SK-N-SH treated with all-trans-retinoic acid at 6 μM for 48 hours (cell line): ENCODE results near the gene ST3GAL3.

Source experiments
- ARNTL ChIP-seq: fragments of 450-650 bp; formaldehyde crosslinking; IDR thresholded peaks from 2 replicates; pipeline ENCODE4 v1.5.0; 2020; ENCODE audit warnings: low read depth, mild to moderate bottlenecking, moderate library complexity, borderline replicate concordance
- CREB5 ChIP-seq: fragments of 250-450 bp; sonication (Bioruptor Pico); IDR thresholded peaks from 2 replicates; pipeline ENCODE4 v1.5.1; 2020; ENCODE audit warnings: low read depth, mild to moderate bottlenecking, moderate library complexity
- CSDC2 ChIP-seq: fragments of 250-450 bp; sonication (Bioruptor Pico); IDR thresholded peaks from 2 replicates; pipeline ENCODE4 v1.5.0; 2020; ENCODE audit warnings: mild to moderate bottlenecking, moderate library complexity
- ESRRG ChIP-seq: fragments of 250-450 bp; sonication (Bioruptor Pico); IDR thresholded peaks from 2 replicates; pipeline ENCODE4 v1.6.1; 2021; ENCODE audit warnings: mild to moderate bottlenecking
- OSR1 ChIP-seq: fragments of 250-450 bp; sonication (Bioruptor Pico); IDR thresholded peaks from 2 replicates; pipeline ENCODE4 v1.8.0; 2022; ENCODE audit warnings: moderate library complexity, mild to moderate bottlenecking, inconsistent platforms
- ZFP3 ChIP-seq: fragments of 250-450 bp; sonication (Bioruptor Pico); IDR thresholded peaks from 2 replicates; pipeline ENCODE4 v1.5.0; 2020; ENCODE audit warnings: mild to moderate bottlenecking, moderate library complexity
- ZFP30 ChIP-seq: fragments of 450-650 bp; formaldehyde crosslinking; IDR thresholded peaks from 2 replicates; pipeline ENCODE4 v1.5.0; 2022; ENCODE audit warnings: mild to moderate bottlenecking, moderate library complexity
- ZNF70 ChIP-seq: fragments of 450-650 bp; formaldehyde crosslinking; IDR thresholded peaks from 2 replicates; pipeline ENCODE4 v1.5.0; 2020; ENCODE audit warnings: mild to moderate bottlenecking, moderate library complexity
- TF ChIP-seq, protein P1 (sequence below): fragments of 250-450 bp; sonication (Bioruptor Pico); IDR thresholded peaks from 2 replicates; pipeline ENCODE4 v1.8.0; 2020; ENCODE audit warnings: mild to moderate bottlenecking, moderate library complexity, borderline replicate concordance
- TF ChIP-seq, protein P2 (sequence below): fragments of 250-450 bp; sonication (Bioruptor Pico); IDR thresholded peaks from 2 replicates; pipeline ENCODE4 v1.5.0; 2020; ENCODE audit warnings: mild to moderate bottlenecking, moderate library complexity

DNA sequence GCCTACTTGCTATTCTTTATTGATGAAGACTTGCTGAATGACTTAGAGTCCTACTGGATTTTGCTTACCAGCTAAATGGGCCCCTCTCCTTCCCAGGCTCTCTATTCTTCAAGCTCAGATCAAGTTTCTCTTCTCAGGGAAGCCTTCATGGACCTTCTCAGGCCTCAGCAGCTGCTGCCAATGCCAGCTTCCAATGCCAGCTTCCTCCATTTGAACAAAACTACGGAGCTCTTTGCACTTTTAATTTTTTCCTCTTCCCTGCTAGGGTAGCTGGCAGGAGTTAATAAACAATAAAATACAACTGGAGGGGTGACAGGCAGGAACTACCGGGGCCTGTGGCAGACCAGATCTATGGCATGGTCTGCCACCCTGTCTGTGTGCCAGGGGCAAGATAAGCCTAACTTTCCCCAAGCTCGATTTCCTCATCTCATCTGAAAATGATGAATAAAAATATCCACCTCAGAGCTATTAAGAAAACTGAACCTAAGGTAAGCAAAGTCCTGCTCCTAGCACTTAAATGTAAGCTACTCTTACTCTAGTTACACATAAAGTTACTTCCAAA is 238.4 kb downstream of the ST3GAL3 start:
- TF ChIP-seq ZFP3 (no peak), ARNTL (CRISPR knock-in tag) (no peak), ZFP30 (CRISPR knock-in tag) (no peak), ZNF70 (CRISPR knock-in tag) (no peak), CREB5 (no peak), OSR1 (no peak), ESRRG (CRISPR knock-in tag) (no peak), CSDC2 (CRISPR knock-in tag) (no peak)
- TF ChIP-seq, protein P1, sequence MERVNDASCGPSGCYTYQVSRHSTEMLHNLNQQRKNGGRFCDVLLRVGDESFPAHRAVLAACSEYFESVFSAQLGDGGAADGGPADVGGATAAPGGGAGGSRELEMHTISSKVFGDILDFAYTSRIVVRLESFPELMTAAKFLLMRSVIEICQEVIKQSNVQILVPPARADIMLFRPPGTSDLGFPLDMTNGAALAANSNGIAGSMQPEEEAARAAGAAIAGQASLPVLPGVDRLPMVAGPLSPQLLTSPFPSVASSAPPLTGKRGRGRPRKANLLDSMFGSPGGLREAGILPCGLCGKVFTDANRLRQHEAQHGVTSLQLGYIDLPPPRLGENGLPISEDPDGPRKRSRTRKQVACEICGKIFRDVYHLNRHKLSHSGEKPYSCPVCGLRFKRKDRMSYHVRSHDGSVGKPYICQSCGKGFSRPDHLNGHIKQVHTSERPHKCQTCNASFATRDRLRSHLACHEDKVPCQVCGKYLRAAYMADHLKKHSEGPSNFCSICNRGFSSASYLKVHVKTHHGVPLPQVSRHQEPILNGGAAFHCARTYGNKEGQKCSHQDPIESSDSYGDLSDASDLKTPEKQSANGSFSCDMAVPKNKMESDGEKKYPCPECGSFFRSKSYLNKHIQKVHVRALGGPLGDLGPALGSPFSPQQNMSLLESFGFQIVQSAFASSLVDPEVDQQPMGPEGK (CRISPR knock-in tag): no peak
- TF ChIP-seq, protein P2, sequence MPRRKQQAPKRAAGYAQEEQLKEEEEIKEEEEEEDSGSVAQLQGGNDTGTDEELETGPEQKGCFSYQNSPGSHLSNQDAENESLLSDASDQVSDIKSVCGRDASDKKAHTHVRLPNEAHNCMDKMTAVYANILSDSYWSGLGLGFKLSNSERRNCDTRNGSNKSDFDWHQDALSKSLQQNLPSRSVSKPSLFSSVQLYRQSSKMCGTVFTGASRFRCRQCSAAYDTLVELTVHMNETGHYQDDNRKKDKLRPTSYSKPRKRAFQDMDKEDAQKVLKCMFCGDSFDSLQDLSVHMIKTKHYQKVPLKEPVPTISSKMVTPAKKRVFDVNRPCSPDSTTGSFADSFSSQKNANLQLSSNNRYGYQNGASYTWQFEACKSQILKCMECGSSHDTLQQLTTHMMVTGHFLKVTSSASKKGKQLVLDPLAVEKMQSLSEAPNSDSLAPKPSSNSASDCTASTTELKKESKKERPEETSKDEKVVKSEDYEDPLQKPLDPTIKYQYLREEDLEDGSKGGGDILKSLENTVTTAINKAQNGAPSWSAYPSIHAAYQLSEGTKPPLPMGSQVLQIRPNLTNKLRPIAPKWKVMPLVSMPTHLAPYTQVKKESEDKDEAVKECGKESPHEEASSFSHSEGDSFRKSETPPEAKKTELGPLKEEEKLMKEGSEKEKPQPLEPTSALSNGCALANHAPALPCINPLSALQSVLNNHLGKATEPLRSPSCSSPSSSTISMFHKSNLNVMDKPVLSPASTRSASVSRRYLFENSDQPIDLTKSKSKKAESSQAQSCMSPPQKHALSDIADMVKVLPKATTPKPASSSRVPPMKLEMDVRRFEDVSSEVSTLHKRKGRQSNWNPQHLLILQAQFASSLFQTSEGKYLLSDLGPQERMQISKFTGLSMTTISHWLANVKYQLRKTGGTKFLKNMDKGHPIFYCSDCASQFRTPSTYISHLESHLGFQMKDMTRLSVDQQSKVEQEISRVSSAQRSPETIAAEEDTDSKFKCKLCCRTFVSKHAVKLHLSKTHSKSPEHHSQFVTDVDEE (CRISPR knock-in tag): no peak
